K562 (cell line): ENCODE results near the gene FITM1. TPM values are rescaled to one million over a fixed set of nuclear protein-coding genes. Genes with fewer than 3 reads are reported as not detected.

Experiments
- BRD4 ChIP-seq: fragments of 200-600 bp; sonication (generic); IDR thresholded peaks from 2 replicates; pipeline ENCODE4 v1.6.1; 2017; ENCODE audit warnings: inconsistent platforms
- CTBP1 ChIP-seq: fragments of 450-650 bp; IDR thresholded peaks from 2 replicates; pipeline ENCODE4 v1.6.1; 2016; ENCODE audit warnings: borderline replicate concordance
- E2F3 ChIP-seq: fragments of 250-450 bp; sonication (Bioruptor Pico); IDR thresholded peaks from 2 replicates; pipeline ENCODE4 v1.4.0; 2020; ENCODE audit warnings: mild to moderate bottlenecking
- NCOR1 ChIP-seq: fragments of 450-650 bp; IDR thresholded peaks from 2 replicates; pipeline ENCODE4 v1.6.1; 2016; ENCODE audit warnings: mild to moderate bottlenecking, moderate library complexity
- NFIX ChIP-seq: fragments of 250-450 bp; sonication (Bioruptor Pico); IDR thresholded peaks from 2 replicates; pipeline ENCODE4 v1.4.0; 2020; ENCODE audit warnings: low read depth, mild to moderate bottlenecking, moderate library complexity
- PHF20 ChIP-seq: fragments of 450-650 bp; IDR thresholded peaks from 2 replicates; pipeline ENCODE4 v1.6.1; 2018; ENCODE audit not compliant: partially characterized antibody
- SIX5 ChIP-seq, 2 experiments: IDR thresholded peaks; 2 replicates each; pipeline ENCODE4 v1.6.1; 2011; ENCODE audit warnings: low read length in 2 of 2, borderline replicate concordance in 1 of 2, low read depth in 1 of 2, mild to moderate bottlenecking in 1 of 2, moderate library complexity in 1 of 2; ENCODE audit not compliant: insufficient read depth in 1 of 2
- SLC30A9 ChIP-seq: fragments of 250-450 bp; sonication (Bioruptor Pico); IDR thresholded peaks from 2 replicates; pipeline ENCODE4 v1.8.0; 2022; ENCODE audit warnings: mild to moderate bottlenecking, moderate library complexity
- SMAD3 ChIP-seq: fragments of 450-650 bp; formaldehyde crosslinking; conservative IDR thresholded peaks from 2 replicates; pipeline ENCODE4 v1.4.0; 2020; ENCODE audit warnings: mild to moderate bottlenecking
- ZNF232 ChIP-seq: sonication (generic); formaldehyde crosslinking; IDR thresholded peaks from 2 replicates; pipeline ENCODE4 v1.8.0; 2022; ENCODE audit warnings: mild to moderate bottlenecking, missing genetic modification reagents
- ZNF311 ChIP-seq: fragments of 250-450 bp; sonication (Bioruptor Pico); IDR thresholded peaks from 2 replicates; pipeline ENCODE4 v1.4.0; 2020; ENCODE audit warnings: mild to moderate bottlenecking, moderate library complexity
- polyA plus RNA-seq, 8 experiments: library from polyadenylated mRNA; depleted of rRNA in 4 of 8; stranded (reverse) in 5 of 8; unstranded in 3 of 8; fragments of >200 nt; fragmentation: Nextera tagmentation in 2 of 8; fragmentation: Illumina TruSeq in 1 of 8; extraction: Ambion mirVana in 2 of 8; extraction: Trizol in 1 of 8; gene quantifications; 2 replicates each; pipeline versions ENCODE4 v1.2.1 to v1.2.3, GENCODE V29; 2011 to 2014; ENCODE audit warnings: inconsistent platforms in 1 of 8, missing spikeins in 1 of 8
- total RNA-seq, 7 experiments: library from RNA; depleted of rRNA in 6 of 7; stranded (reverse); fragments of >200 nt in 6 of 7; fragmentation: Illumina TruSeq in 2 of 7; extraction: Trizol in 2 of 7; gene quantifications; 2 replicates each; pipeline versions ENCODE4 v1.2.1 to v1.2.3, GENCODE V29; 2011 to 2021; ENCODE audit warnings: low replicate concordance in 1 of 7
- TF ChIP-seq, protein P1 (sequence below): fragments of 450-650 bp; formaldehyde crosslinking; IDR thresholded peaks from 2 replicates; pipeline ENCODE4 v1.4.0; 2022; ENCODE audit warnings: missing genetic modification characterization
- TF ChIP-seq, protein P2 (sequence below): sonication (generic); formaldehyde crosslinking; IDR thresholded peaks from 2 replicates; pipeline ENCODE4 v1.8.0; 2022; ENCODE audit warnings: mild to moderate bottlenecking, missing genetic modification reagents, borderline replicate concordance
- TF ChIP-seq, protein P3 (sequence below): fragments of 450-650 bp; IDR thresholded peaks from 2 replicates; pipeline ENCODE4 v1.6.1; 2018; ENCODE audit not compliant: partially characterized antibody
- TF ChIP-seq, protein P4 (sequence below): fragments of 250-450 bp; sonication (Bioruptor Pico); IDR thresholded peaks from 2 replicates; pipeline ENCODE4 v1.8.0; 2022; ENCODE audit warnings: moderate library complexity, mild to moderate bottlenecking, inconsistent platforms
- TF ChIP-seq, protein P5 (sequence below): sonication (generic); formaldehyde crosslinking; IDR thresholded peaks from 2 replicates; pipeline ENCODE4 v1.8.1; 2023; ENCODE audit warnings: mild to moderate bottlenecking, missing genetic modification reagents

FITM1 gene
- total and polyA plus RNA-seq, 9 of the 15 experiments (the other 6 are each of a cell fraction or from before 2014, with no cell fraction given): 0.09 to 0.20 TPM; not detected in 7

DNA sequence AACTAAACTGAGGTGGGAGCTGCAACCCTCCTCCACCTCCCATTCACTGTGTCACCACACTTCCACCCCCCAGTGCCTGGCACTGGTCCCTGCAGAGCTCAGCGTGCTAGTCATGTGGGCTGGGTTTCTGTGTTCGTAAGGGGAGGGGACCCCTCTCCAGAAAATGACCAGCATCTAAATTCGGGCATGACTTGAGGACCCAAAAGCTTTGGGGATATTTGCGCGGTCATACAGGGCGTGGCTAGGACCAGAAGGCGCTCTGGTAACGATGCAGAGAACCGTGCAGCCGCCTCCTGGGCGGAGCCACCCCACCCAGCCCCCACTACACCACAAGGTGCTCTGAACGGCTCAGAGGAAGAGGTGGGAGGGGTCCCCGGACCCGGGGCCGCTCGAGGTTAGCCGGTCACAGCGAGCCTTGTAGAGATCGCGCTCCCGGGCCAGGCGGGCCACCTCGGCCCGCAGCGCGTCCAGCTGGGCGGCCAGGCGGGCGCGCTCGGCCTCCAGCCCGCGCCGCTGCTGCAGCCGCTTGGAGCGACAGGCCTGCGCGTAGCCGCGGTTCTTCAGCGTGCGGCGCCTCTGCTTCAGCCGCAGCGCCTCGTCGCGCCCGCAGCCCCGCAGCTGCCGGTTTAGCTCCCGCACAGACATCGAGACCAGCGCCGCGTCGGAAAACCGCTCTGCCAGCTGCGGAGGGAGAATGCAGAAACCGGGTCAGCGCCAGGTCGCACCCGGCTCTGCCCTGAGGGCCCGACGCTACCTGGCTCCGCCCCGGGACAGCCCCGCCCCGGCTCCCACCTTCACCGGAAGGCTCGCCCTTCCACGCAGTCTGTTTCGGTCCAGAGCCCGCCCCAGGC is 49.3 kb upstream of the FITM1 start (continued):
- TF ChIP-seq, protein P1, sequence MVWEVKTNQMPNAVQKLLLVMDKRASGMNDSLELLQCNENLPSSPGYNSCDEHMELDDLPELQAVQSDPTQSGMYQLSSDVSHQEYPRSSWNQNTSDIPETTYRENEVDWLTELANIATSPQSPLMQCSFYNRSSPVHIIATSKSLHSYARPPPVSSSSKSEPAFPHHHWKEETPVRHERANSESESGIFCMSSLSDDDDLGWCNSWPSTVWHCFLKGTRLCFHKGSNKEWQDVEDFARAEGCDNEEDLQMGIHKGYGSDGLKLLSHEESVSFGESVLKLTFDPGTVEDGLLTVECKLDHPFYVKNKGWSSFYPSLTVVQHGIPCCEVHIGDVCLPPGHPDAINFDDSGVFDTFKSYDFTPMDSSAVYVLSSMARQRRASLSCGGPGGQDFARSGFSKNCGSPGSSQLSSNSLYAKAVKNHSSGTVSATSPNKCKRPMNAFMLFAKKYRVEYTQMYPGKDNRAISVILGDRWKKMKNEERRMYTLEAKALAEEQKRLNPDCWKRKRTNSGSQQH (CRISPR knock-in tag): no peak
- no peak for TF ChIP-seq SLC30A9
- TF ChIP-seq PHF20: no peak
- TF ChIP-seq, protein P2, sequence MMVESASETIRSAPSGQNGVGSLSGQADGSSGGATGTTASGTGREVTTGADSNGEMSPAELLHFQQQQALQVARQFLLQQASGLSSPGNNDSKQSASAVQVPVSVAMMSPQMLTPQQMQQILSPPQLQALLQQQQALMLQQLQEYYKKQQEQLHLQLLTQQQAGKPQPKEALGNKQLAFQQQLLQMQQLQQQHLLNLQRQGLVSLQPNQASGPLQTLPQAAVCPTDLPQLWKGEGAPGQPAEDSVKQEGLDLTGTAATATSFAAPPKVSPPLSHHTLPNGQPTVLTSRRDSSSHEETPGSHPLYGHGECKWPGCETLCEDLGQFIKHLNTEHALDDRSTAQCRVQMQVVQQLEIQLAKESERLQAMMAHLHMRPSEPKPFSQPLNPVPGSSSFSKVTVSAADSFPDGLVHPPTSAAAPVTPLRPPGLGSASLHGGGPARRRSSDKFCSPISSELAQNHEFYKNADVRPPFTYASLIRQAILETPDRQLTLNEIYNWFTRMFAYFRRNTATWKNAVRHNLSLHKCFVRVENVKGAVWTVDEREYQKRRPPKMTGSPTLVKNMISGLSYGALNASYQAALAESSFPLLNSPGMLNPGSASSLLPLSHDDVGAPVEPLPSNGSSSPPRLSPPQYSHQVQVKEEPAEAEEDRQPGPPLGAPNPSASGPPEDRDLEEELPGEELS: no peak
- TF ChIP-seq E2F3 (CRISPR knock-in tag): no peak
- TF ChIP-seq ZNF311 (CRISPR knock-in tag): no peak
- TF ChIP-seq, protein P3, sequence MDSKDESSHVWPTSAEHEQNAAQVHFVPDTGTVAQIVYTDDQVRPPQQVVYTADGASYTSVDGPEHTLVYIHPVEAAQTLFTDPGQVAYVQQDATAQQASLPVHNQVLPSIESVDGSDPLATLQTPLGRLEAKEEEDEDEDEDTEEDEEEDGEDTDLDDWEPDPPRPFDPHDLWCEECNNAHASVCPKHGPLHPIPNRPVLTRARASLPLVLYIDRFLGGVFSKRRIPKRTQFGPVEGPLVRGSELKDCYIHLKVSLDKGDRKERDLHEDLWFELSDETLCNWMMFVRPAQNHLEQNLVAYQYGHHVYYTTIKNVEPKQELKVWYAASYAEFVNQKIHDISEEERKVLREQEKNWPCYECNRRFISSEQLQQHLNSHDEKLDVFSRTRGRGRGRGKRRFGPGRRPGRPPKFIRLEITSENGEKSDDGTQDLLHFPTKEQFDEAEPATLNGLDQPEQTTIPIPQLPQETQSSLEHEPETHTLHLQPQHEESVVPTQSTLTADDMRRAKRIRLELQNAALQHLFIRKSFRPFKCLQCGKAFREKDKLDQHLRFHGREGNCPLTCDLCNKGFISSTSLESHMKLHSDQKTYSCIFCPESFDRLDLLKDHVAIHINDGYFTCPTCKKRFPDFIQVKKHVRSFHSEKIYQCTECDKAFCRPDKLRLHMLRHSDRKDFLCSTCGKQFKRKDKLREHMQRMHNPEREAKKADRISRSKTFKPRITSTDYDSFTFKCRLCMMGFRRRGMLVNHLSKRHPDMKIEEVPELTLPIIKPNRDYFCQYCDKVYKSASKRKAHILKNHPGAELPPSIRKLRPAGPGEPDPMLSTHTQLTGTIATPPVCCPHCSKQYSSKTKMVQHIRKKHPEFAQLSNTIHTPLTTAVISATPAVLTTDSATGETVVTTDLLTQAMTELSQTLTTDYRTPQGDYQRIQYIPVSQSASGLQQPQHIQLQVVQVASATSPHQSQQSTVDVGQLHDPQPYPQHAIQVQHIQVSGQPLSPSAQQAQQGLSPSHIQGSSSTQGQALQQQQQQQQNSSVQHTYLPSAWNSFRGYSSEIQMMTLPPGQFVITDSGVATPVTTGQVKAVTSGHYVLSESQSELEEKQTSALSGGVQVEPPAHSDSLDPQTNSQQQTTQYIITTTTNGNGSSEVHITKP: no peak
- no peak for TF ChIP-seq NFIX (CRISPR knock-in tag)
- peak; percentile 94 for TF ChIP-seq CTBP1
- TF ChIP-seq SIX5 (IDR thresholded peaks at IDR 0.05; ENCODE audit: borderline replicate concordance in 1 of 2, insufficient read depth in 1 of 2, low read depth in 1 of 2, low read length in 2 of 2): no peak
- no peak for TF ChIP-seq SMAD3 (CRISPR knock-in tag)
- TF ChIP-seq BRD4: no peak
- TF ChIP-seq ZNF232: no peak
- TF ChIP-seq, protein P4, sequence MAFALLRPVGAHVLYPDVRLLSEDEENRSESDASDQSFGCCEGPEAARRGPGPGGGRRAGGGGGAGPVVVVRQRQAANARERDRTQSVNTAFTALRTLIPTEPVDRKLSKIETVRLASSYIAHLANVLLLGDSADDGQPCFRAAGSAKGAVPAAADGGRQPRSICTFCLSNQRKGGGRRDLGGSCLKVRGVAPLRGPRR (CRISPR knock-in tag): no peak
- TF ChIP-seq, protein P5, sequence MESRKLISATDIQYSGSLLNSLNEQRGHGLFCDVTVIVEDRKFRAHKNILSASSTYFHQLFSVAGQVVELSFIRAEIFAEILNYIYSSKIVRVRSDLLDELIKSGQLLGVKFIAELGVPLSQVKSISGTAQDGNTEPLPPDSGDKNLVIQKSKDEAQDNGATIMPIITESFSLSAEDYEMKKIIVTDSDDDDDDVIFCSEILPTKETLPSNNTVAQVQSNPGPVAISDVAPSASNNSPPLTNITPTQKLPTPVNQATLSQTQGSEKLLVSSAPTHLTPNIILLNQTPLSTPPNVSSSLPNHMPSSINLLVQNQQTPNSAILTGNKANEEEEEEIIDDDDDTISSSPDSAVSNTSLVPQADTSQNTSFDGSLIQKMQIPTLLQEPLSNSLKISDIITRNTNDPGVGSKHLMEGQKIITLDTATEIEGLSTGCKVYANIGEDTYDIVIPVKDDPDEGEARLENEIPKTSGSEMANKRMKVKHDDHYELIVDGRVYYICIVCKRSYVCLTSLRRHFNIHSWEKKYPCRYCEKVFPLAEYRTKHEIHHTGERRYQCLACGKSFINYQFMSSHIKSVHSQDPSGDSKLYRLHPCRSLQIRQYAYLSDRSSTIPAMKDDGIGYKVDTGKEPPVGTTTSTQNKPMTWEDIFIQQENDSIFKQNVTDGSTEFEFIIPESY (CRISPR knock-in tag): no peak
- no peak for TF ChIP-seq NCOR1
